ENCODE measurements around the gene ARHGAP26. TPM values are rescaled to one million over a fixed set of nuclear protein-coding genes. Genes with fewer than 3 reads are reported as not detected.

Gene ARHGAP26
- total and polyA plus RNA-seq, 2 donors (not counting 3 experiments of a cell fraction or from before 2014, with no cell fraction given), result 3.1 to 16.2 TPM

GRCh38 chr5:142900927-142901326 lies 130.8 kb downstream of the ARHGAP26 start:
- no TSS peak for BruUV-seq (replicated peaks)
- H3K9me3 ChIP-seq (replicated peaks; ENCODE audit: control insufficient read depth, insufficient read depth, low read length), result no peaks in the 10 kb centered on the region
- H3K4me1 ChIP-seq (ENCODE audit: control insufficient read depth, extremely low read depth, insufficient read depth, low read length), result peaks cover 4% of the 10 kb centered on the region
- no peak overlapping the region for H3K4me3 ChIP-seq (replicated peaks in 1 of 3; ENCODE audit: insufficient read depth in 1 of 3, low read depth in 1 of 3, low read length in 3 of 3)
- ChIA-PET POLR2A (no interaction called here), CTCF (no interaction called here)
- dilution Hi-C loops (cut with MboI; ENCODE audit: extremely low pct_ligation_motif_present, low sequenced_read_pairs) (no loop called here), intact Hi-C loops (cut with micrococcal nuclease) (no loop called here)
- FAIRE-seq, result no peak
- no peak overlapping the region for H2AFZ ChIP-seq (ENCODE audit: low read depth, low read length)
- TF ChIP-seq MAX (IDR thresholded peaks at IDR 0.05; ENCODE audit: insufficient read depth, insufficient read length) (no peak), CTCF (IDR thresholded peaks at IDR 0.05; ENCODE audit: extremely low read depth in 1 of 2, insufficient read depth in 1 of 2, low read depth in 1 of 2, low read length in 2 of 2) (no peak), MYC (IDR thresholded peaks at IDR 0.05; ENCODE audit: low read depth, low read length) (no peak)
- H3K79me2 ChIP-seq (ENCODE audit: control insufficient read depth, insufficient read depth, low read length), result no peaks in the 10 kb centered on the region
- no peak overlapping the region for H3K27ac ChIP-seq (ENCODE audit: insufficient read depth, low read depth, low read length)
- H3K27me3 ChIP-seq (ENCODE audit: control insufficient read depth in 2 of 2, insufficient read depth in 2 of 2, low read length in 2 of 2), result no peaks in the 10 kb centered on the region
- H3K9me1 ChIP-seq (replicated peaks; ENCODE audit: control insufficient read depth, extremely low read depth, insufficient read depth, low read length), result no peaks in the 10 kb centered on the region
- DNase-seq (ENCODE audit: low read depth, low spot score), result no peak
- H3K36me3 ChIP-seq (ENCODE audit: control insufficient read depth in 2 of 2, extremely low read depth in 1 of 2, insufficient read depth in 2 of 2, low read length in 2 of 2), result no peaks in the 10 kb centered on the region
- no peaks in the 10 kb centered on the region for H4K20me1 ChIP-seq (replicated peaks; ENCODE audit: control insufficient read depth, extremely low read depth, insufficient read depth, low read length)
- H3K9ac ChIP-seq (replicated peaks; ENCODE audit: extremely low read depth, insufficient read depth, low read length), result no peak overlapping the region
- H3K4me2 ChIP-seq (ENCODE audit: insufficient read depth, low read length), result no peak overlapping the region

GRCh38 chr5:142901476-142902185 lies 131.5 kb downstream of the ARHGAP26 start:
- DNase-seq (ENCODE audit: low read depth, low spot score) (no peak), FAIRE-seq (no peak)
- CTCF ChIA-PET, result interaction anchor here (1.6 kb wide), 1 partner anchor 13 kb away, joined by 5 read pairs; no protein-coding TSS in a partner anchor
- Histone ChIP-seq H3K9ac (replicated peaks; ENCODE audit: extremely low read depth, insufficient read depth, low read length) (no peak overlapping the region), H3K4me2 (ENCODE audit: insufficient read depth, low read length) (no peak overlapping the region), H3K79me2 (ENCODE audit: control insufficient read depth, insufficient read depth, low read length) (no peaks in the 10 kb centered on the region), H2AFZ (ENCODE audit: low read depth, low read length) (no peak overlapping the region), H3K9me1 (replicated peaks; ENCODE audit: control insufficient read depth, extremely low read depth, insufficient read depth, low read length) (no peaks in the 10 kb centered on the region), H3K27me3 (ENCODE audit: control insufficient read depth in 2 of 2, insufficient read depth in 2 of 2, low read length in 2 of 2) (no peaks in the 10 kb centered on the region), H3K27ac (ENCODE audit: insufficient read depth, low read depth, low read length) (no peak overlapping the region), H4K20me1 (replicated peaks; ENCODE audit: control insufficient read depth, extremely low read depth, insufficient read depth, low read length) (no peaks in the 10 kb centered on the region), H3K4me3 (replicated peaks in 1 of 3; ENCODE audit: insufficient read depth in 1 of 3, low read depth in 1 of 3, low read length in 3 of 3) (no peak overlapping the region), H3K4me1 (ENCODE audit: control insufficient read depth, extremely low read depth, insufficient read depth, low read length) (no peaks in the 10 kb centered on the region), H3K9me3 (replicated peaks; ENCODE audit: control insufficient read depth, insufficient read depth, low read length) (no peaks in the 10 kb centered on the region), H3K36me3 (ENCODE audit: control insufficient read depth in 2 of 2, extremely low read depth in 1 of 2, insufficient read depth in 2 of 2, low read length in 2 of 2) (no peaks in the 10 kb centered on the region)
- TF ChIP-seq EZH2 (IDR thresholded peaks at IDR 0.05; ENCODE audit: borderline replicate concordance, low read depth, low read length, severe bottlenecking) (no peak), POLR2A (IDR thresholded peaks at IDR 0.05; ENCODE audit: low read depth, low read length) (no peak), POLR2AphosphoS5 (IDR thresholded peaks at IDR 0.05; ENCODE audit: insufficient read depth, low read depth, low read length) (no peak), CTCF (IDR thresholded peaks at IDR 0.05; ENCODE audit: extremely low read depth in 1 of 2, insufficient read depth in 1 of 2, low read depth in 1 of 2, low read length in 2 of 2) (no peak), MAX (IDR thresholded peaks at IDR 0.05; ENCODE audit: insufficient read depth, insufficient read length) (no peak), MYC (IDR thresholded peaks at IDR 0.05; ENCODE audit: low read depth, low read length) (no peak), FOS (IDR thresholded peaks at IDR 0.05; ENCODE audit: borderline replicate concordance, insufficient read depth, low read length) (no peak), GATA2 (IDR thresholded peaks at IDR 0.05; ENCODE audit: insufficient read depth, insufficient read length, low read depth, low read length) (no peak), JUN (IDR thresholded peaks at IDR 0.05; ENCODE audit: borderline replicate concordance, insufficient read depth, insufficient read length, low read depth) (no peak)
- POLR2A ChIA-PET, result no interaction called here
- intact Hi-C loops (cut with micrococcal nuclease) (no loop called here), dilution Hi-C loops (cut with MboI; ENCODE audit: extremely low pct_ligation_motif_present, low sequenced_read_pairs) (no loop called here)
- BruUV-seq (replicated peaks), result no TSS peak
